ENCODE results near the gene UCN. TPM values are rescaled to one million over a fixed set of nuclear protein-coding genes. Genes with fewer than 3 reads are reported as not detected.

The UCN gene
- total RNA-seq, 1 experiment from 2014 or later = 4.6 TPM

DNA sequence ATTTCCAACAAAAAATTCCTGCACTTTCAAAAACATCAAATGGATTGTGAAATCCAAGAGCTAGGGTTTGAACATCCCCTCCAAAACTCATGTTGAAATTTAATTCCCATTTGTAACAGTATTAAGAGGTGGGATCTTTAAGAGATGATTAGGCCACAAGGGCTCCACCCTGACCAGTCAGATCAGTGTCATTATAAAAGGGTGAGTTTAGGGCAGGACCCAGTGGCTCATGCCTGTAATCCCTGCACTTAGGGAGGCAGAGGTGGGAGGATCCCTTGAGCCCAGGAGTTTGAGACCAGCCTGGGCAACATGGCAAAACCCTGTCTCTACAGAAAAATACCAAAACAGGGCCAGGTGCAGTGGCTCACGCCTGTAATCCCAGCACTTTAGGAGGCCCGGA lies 39.4 kb upstream of the UCN start:
- Mint-ChIP-seq H3K4me1 (ENCODE audit: low read depth, unreplicated experiment) (peaks cover 11% of the 10 kb centered on the region), H3K9me3 (ENCODE audit: low read depth, unreplicated experiment) (no peaks in the 10 kb centered on the region), H3K4me3 (ENCODE audit: low read depth, unreplicated experiment) (no peak overlapping the region), H3K27ac (ENCODE audit: unreplicated experiment) (no peak overlapping the region), H3K27me3 (ENCODE audit: unreplicated experiment) (no peaks in the 10 kb centered on the region), H3K36me3 (ENCODE audit: insufficient read depth, unreplicated experiment) (peaks cover 16% of the 10 kb centered on the region)
- CTCF ChIA-PET = interaction anchor here (0.7 kb wide), 1 partner anchor 601 kb away, joined by 6 read pairs; no protein-coding TSS in a partner anchor
- intact Hi-C loops (cut with micrococcal nuclease; ENCODE audit: unreplicated experiment) = no loop called here
- TF ChIP-seq, protein P1, sequence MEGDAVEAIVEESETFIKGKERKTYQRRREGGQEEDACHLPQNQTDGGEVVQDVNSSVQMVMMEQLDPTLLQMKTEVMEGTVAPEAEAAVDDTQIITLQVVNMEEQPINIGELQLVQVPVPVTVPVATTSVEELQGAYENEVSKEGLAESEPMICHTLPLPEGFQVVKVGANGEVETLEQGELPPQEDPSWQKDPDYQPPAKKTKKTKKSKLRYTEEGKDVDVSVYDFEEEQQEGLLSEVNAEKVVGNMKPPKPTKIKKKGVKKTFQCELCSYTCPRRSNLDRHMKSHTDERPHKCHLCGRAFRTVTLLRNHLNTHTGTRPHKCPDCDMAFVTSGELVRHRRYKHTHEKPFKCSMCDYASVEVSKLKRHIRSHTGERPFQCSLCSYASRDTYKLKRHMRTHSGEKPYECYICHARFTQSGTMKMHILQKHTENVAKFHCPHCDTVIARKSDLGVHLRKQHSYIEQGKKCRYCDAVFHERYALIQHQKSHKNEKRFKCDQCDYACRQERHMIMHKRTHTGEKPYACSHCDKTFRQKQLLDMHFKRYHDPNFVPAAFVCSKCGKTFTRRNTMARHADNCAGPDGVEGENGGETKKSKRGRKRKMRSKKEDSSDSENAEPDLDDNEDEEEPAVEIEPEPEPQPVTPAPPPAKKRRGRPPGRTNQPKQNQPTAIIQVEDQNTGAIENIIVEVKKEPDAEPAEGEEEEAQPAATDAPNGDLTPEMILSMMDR (IDR thresholded peaks at IDR 0.05; ENCODE audit: unreplicated experiment) = no peak
- no peak for DNase-seq
- no TSS peak for BruUV-seq (replicated peaks)

DNA sequence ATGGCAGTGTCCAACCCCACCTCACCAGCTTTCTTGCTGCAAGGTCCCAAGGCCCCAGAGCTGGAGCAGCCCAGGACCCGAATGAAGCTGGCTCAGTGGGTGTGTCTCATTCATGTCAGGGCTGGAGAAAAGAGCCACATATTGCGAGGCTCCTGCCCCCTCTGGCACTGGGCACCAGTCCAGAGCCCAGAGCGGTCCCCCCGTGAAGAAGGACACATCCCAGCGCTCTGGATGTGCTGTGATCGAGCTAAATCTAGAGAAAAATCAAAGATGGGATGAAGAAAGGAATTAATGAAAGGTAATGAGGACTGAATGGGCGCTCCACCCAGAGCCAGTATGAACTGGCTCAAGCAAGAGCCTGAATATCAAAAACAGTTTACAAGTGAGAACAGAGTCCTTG lies 27.9 kb upstream of the UCN start:
- no peak for DNase-seq
- TF ChIP-seq, protein P1 (IDR thresholded peaks at IDR 0.05; ENCODE audit: unreplicated experiment) = no peak
- no peaks in the 10 kb centered on the region for H3K9me3 Mint-ChIP-seq (ENCODE audit: low read depth, unreplicated experiment)
- H3K4me3 Mint-ChIP-seq (ENCODE audit: low read depth, unreplicated experiment) = no peak overlapping the region
- intact Hi-C loops (cut with micrococcal nuclease; ENCODE audit: unreplicated experiment) = no loop called here
- no peak overlapping the region for H3K27ac Mint-ChIP-seq (ENCODE audit: unreplicated experiment)
- no peaks in the 10 kb centered on the region for H3K27me3 Mint-ChIP-seq (ENCODE audit: unreplicated experiment)
- CTCF ChIA-PET = no interaction called here
- H3K4me1 Mint-ChIP-seq (ENCODE audit: low read depth, unreplicated experiment) = no peaks in the 10 kb centered on the region
- no TSS peak for BruUV-seq (replicated peaks)
- H3K36me3 Mint-ChIP-seq (ENCODE audit: insufficient read depth, unreplicated experiment) = peaks cover 39% of the 10 kb centered on the region

DNA sequence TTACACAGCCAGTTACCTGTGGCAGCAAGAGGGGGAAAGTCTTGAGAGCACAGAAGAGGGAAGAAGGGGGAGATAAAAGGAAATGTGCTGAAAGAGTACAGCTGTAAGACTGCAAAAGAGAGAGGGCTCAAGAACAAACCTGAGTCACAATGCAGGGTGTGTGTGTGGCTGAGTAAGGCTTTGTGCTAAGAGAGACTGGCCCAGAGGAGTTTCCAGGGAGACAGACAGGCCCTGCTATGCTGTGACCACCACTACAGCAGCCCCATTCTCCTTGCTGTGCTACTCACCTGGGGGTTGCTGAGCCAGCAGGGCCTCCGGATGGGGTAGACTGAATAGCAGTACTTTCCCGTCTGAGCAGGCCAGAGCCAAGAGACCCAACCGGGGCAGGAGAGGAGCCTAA lies 27.1 kb upstream of the UCN start:
- H3K9me3 Mint-ChIP-seq (ENCODE audit: low read depth, unreplicated experiment) = no peaks in the 10 kb centered on the region
- H3K36me3 Mint-ChIP-seq (ENCODE audit: insufficient read depth, unreplicated experiment) = peaks cover 37% of the 10 kb centered on the region
- H3K4me3 Mint-ChIP-seq (ENCODE audit: low read depth, unreplicated experiment) = no peak overlapping the region
- CTCF ChIA-PET = no interaction called here
- TF ChIP-seq, protein P1 (IDR thresholded peaks at IDR 0.05; ENCODE audit: unreplicated experiment) = no peak
- H3K27me3 Mint-ChIP-seq (ENCODE audit: unreplicated experiment) = no peaks in the 10 kb centered on the region
- intact Hi-C loops (cut with micrococcal nuclease; ENCODE audit: unreplicated experiment) = no loop called here
- no peaks in the 10 kb centered on the region for H3K4me1 Mint-ChIP-seq (ENCODE audit: low read depth, unreplicated experiment)
- no TSS peak for BruUV-seq (replicated peaks)
- no peak for DNase-seq
- H3K27ac Mint-ChIP-seq (ENCODE audit: unreplicated experiment) = no peak overlapping the region

DNA sequence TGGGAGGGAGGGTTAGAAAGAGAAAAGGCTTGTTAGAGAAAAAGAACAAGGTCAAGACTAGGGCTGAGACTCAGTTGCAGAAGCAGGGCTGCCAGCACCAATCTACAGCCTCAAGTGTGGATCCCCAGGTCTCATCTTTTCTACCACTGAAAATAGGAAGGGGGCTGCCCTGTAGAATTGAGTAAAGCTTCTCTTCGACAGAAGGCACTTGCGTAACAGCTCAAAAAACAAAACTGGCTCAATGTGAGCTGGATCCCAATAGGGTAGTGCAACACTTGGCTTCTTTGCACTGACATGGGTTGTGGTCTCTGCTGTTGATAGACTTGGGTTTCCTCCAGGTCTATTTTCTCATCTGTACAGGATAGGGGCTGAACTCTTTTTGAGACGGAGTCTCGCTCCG lies 16.5 kb upstream of the UCN start:
- no peak for DNase-seq
- H3K27me3 Mint-ChIP-seq (ENCODE audit: unreplicated experiment) = no peaks in the 10 kb centered on the region
- CTCF ChIA-PET = no interaction called here
- H3K4me1 Mint-ChIP-seq (ENCODE audit: low read depth, unreplicated experiment) = peaks cover 20% of the 10 kb centered on the region
- no peak overlapping the region for H3K4me3 Mint-ChIP-seq (ENCODE audit: low read depth, unreplicated experiment)
- TF ChIP-seq, protein P1 (IDR thresholded peaks at IDR 0.05; ENCODE audit: unreplicated experiment) = no peak
- intact Hi-C loops (cut with micrococcal nuclease; ENCODE audit: unreplicated experiment) = loop anchor here (5.0 kb wide), 1 partner anchor 33 kb away; the partner anchor contains the start of gene GTF3C2
- H3K36me3 Mint-ChIP-seq (ENCODE audit: insufficient read depth, unreplicated experiment) = peaks cover 62% of the 10 kb centered on the region
- peak overlapping the region; percentile 96 for H3K27ac Mint-ChIP-seq (ENCODE audit: unreplicated experiment)
- no peaks in the 10 kb centered on the region for H3K9me3 Mint-ChIP-seq (ENCODE audit: low read depth, unreplicated experiment)
- no TSS peak for BruUV-seq (replicated peaks)

Measured in Calu3 (cell line).